Endothelial cell of umbilical vein (primary cell): ENCODE measurements around the gene TAPBP. TPM values are rescaled to one million over a fixed set of nuclear protein-coding genes. Genes with fewer than 3 reads are reported as not detected.

Source experiments
- BruUV-seq: library from RNA; stranded (reverse); fragments of 400-500 nt; replicated peaks from 2 replicates; lab custom pipeline; 2021; lab: Mats Ljungman, UMichigan
- CTCF ChIA-PET: fragments of 300-600, 350-600 bp; sonication (Branson Sonifier 250); formaldehyde crosslinking; loops from one replicate; lab custom pipeline; 2021; ENCODE audit warnings: antibody characterized with exemption, inconsistent platforms; lab: Charles Lee
- POLR2A ChIA-PET: fragments of 300-600, 350-600 bp; sonication (Branson Sonifier 250); formaldehyde crosslinking; loops from one replicate; lab custom pipeline; 2021; ENCODE audit warnings: antibody characterized with exemption, inconsistent platforms; lab: Charles Lee
- DNase-seq: peaks from one replicate; pipeline ENCODE4 v3.0.0-alpha.2; 2011; ENCODE audit warnings: low read depth, low spot score
- FAIRE-seq: peaks from 2 replicates; lab custom pipeline; 2011; peaks lifted over from hg19 to GRCh38; lab: Jason Lieb, UNC
- H2AFZ ChIP-seq: 2 replicates; pipeline ENCODE4 v1.6.0; 2012; ENCODE audit warnings: low read depth, low read length, control low read depth, inconsistent platforms
- H3K27ac ChIP-seq: 2 replicates; pipeline ENCODE4 v1.5.1; 2011; ENCODE audit warnings: low read depth, mild to moderate bottlenecking, control low read depth, low read length, moderate library complexity; ENCODE audit not compliant: insufficient read depth
- H3K27me3 ChIP-seq, 2 experiments: 2 replicates each; pipeline versions ENCODE4 v1.6.0 to v1.6.1; 2011; ENCODE audit warnings: low read length in 2 of 2, mixed read lengths in 1 of 2; ENCODE audit not compliant: control insufficient read depth in 2 of 2, insufficient read depth in 2 of 2
- H3K36me3 ChIP-seq, 2 experiments: 2 replicates in 1 of 2; 3 replicates in 1 of 2; pipeline ENCODE4 v1.5.1; 2011; ENCODE audit warnings: low read length in 2 of 2, mild to moderate bottlenecking in 1 of 2, moderate library complexity in 1 of 2; ENCODE audit not compliant: control insufficient read depth in 2 of 2, insufficient read depth in 2 of 2; ENCODE audit errors: extremely low read depth in 1 of 2
- H3K4me1 ChIP-seq: 3 replicates; pipeline ENCODE4 v1.5.1; 2011; ENCODE audit warnings: mild to moderate bottlenecking, low read length; ENCODE audit not compliant: control insufficient read depth, insufficient read depth; ENCODE audit errors: extremely low read depth
- H3K4me2 ChIP-seq: 2 replicates; pipeline ENCODE4 v1.6.1; 2011; ENCODE audit warnings: low read length, control low read depth, mixed read lengths; ENCODE audit not compliant: insufficient read depth
- H3K4me3 ChIP-seq, 3 experiments: fragments of 200-600 bp in 1 of 3; sonication (generic), shearing (Covaris generic) in 1 of 3; replicated peaks in 1 of 3; 2 replicates each; pipeline ENCODE4 v1.5.1; 2011 to 2016; ENCODE audit warnings: control low read depth in 3 of 3, low read length in 3 of 3, mild to moderate bottlenecking in 2 of 3, inconsistent platforms in 1 of 3, low read depth in 1 of 3, moderate library complexity in 1 of 3; ENCODE audit not compliant: insufficient read depth in 1 of 3
- H3K79me2 ChIP-seq: 2 replicates; pipeline ENCODE4 v1.6.0; 2012; ENCODE audit warnings: low read length, inconsistent platforms; ENCODE audit not compliant: control insufficient read depth, insufficient read depth
- H3K9ac ChIP-seq: replicated peaks from 2 replicates; pipeline ENCODE3; 2011; ENCODE audit warnings: low read length, control low read depth; ENCODE audit not compliant: insufficient read depth; ENCODE audit errors: extremely low read depth
- H3K9me1 ChIP-seq: replicated peaks from 3 replicates; pipeline ENCODE4 v1.6.0; 2011; ENCODE audit warnings: mild to moderate bottlenecking, low read length; ENCODE audit not compliant: control insufficient read depth, insufficient read depth; ENCODE audit errors: extremely low read depth
- H3K9me3 ChIP-seq: replicated peaks from 2 replicates; pipeline ENCODE4 v1.5.1; 2012; ENCODE audit warnings: low read length, inconsistent platforms; ENCODE audit not compliant: control insufficient read depth, insufficient read depth
- H4K20me1 ChIP-seq: replicated peaks from 2 replicates; pipeline ENCODE3; 2011; ENCODE audit warnings: mild to moderate bottlenecking, low read length; ENCODE audit not compliant: control insufficient read depth, insufficient read depth; ENCODE audit errors: extremely low read depth
- CTCF ChIP-seq, 2 donors: IDR thresholded peaks; 1 replicate in 1 of 2; 2 replicates in 1 of 2; pipeline ENCODE4 v1.5.1; 2011; ENCODE audit warnings: low read length in 2 of 2, mild to moderate bottlenecking in 2 of 2, moderate library complexity in 2 of 2, control low read depth in 1 of 2, inconsistent platforms in 1 of 2, low read depth in 1 of 2; ENCODE audit not compliant: insufficient read depth in 1 of 2; ENCODE audit errors: extremely low read depth in 1 of 2
- EZH2 ChIP-seq: IDR thresholded peaks from 2 replicates; pipeline ENCODE4 v1.6.1; 2012; ENCODE audit warnings: borderline replicate concordance, low read depth, mild to moderate bottlenecking, moderate library complexity, low read length, inconsistent platforms; ENCODE audit not compliant: severe bottlenecking
- FOS ChIP-seq: IDR thresholded peaks from 2 replicates; pipeline ENCODE4 v1.6.1; 2011; ENCODE audit warnings: mild to moderate bottlenecking, low read length, moderate library complexity, borderline replicate concordance; ENCODE audit not compliant: insufficient read depth
- GATA2 ChIP-seq: IDR thresholded peaks from 2 replicates; pipeline ENCODE4 v1.7.0; 2011; ENCODE audit warnings: low read depth, mild to moderate bottlenecking, moderate library complexity, mixed read lengths, low read length; ENCODE audit not compliant: insufficient read length, insufficient read depth
- JUN ChIP-seq: IDR thresholded peaks from 2 replicates; pipeline ENCODE4 v1.6.1; 2011; ENCODE audit warnings: borderline replicate concordance, low read depth; ENCODE audit not compliant: insufficient read length, insufficient read depth
- MYC ChIP-seq: IDR thresholded peaks from one replicate; pipeline ENCODE4 v1.6.1; 2011; ENCODE audit warnings: mild to moderate bottlenecking, low read depth, low read length
- POLR2A ChIP-seq: IDR thresholded peaks from 2 replicates; pipeline ENCODE4 v1.6.1; 2012; ENCODE audit warnings: low read depth, mild to moderate bottlenecking, control low read depth, low read length
- POLR2AphosphoS5 ChIP-seq: IDR thresholded peaks from 2 replicates; pipeline ENCODE4 v1.6.1; 2012; ENCODE audit warnings: low read depth, mild to moderate bottlenecking, control low read depth, low read length, moderate library complexity; ENCODE audit not compliant: insufficient read depth
- dilution Hi-C: fragments of 300-500 bp; cut with MboI; formaldehyde crosslinking; loops from one replicate; pipeline ENCODE4 v1.15.0; 2019; ENCODE audit warnings: low sequenced_read_pairs; ENCODE audit not compliant: extremely low pct_ligation_motif_present
- intact Hi-C: fragments of 100-400 bp; cut with micrococcal nuclease; formaldehyde crosslinking; loops from one replicate; pipeline ENCODE4 v1.10.0; 2022
- polyA plus RNA-seq, 4 experiments: library from polyadenylated mRNA; depleted of rRNA in 3 of 4; stranded (reverse) in 3 of 4; unstranded in 1 of 4; fragments of >200 nt; gene quantifications; 2 replicates each; pipeline versions ENCODE4 v1.2.1 to v1.2.3, GENCODE V29; 2011 to 2012; ENCODE audit warnings: missing spikeins in 1 of 4
- total RNA-seq: library from RNA; stranded (reverse); gene quantifications from 2 replicates; pipeline ENCODE4 v1.2.3, GENCODE V29; 2021
- TF ChIP-seq, protein P1 (sequence below): IDR thresholded peaks from 2 replicates; pipeline ENCODE4 v1.6.1; 2011; ENCODE audit not compliant: insufficient read depth, insufficient read length

The TAPBP gene
- total and polyA plus RNA-seq, 2 donors (not counting 3 experiments of a cell fraction or from before 2014, with no cell fraction given) = 69.6 to 98.0 TPM

- Histone ChIP-seq H4K20me1 (no peaks in the 10 kb centered on the region), H3K4me3 (no peak overlapping the region), H3K27me3 (no peaks in the 10 kb centered on the region), H3K9ac (no peak overlapping the region), H3K27ac (no peak overlapping the region), H3K9me1 (no peaks in the 10 kb centered on the region), H3K4me2 (peak overlapping the region; percentile 65), H3K9me3 (no peaks in the 10 kb centered on the region), H3K36me3 (peaks cover 4 to 18% of the 10 kb centered on the region in 2 experiments), H3K4me1 (peaks cover 38% of the 10 kb centered on the region), H2AFZ (no peak overlapping the region), H3K79me2 (peaks cover 31% of the 10 kb centered on the region)
- POLR2A ChIA-PET = interaction anchor here (1.2 kb wide), 1 partner anchor 52 kb away, joined by 6 read pairs; the partner anchor contains the start of genes RPS18 and VPS52
- DNase-seq = no peak
- intact Hi-C loops = no loop called here
- BruUV-seq = no TSS peak
- CTCF ChIA-PET = interaction anchor here (1.1 to 1.5 kb wide), 3 partner anchors 9 to 25 kb away, joined by 3 to 4 read pairs (median 3); no protein-coding TSS in a partner anchor
- FAIRE-seq = no peak
- TF ChIP-seq GATA2 = no peak
- TF ChIP-seq CTCF (IDR thresholded peaks at IDR 0.05; ENCODE audit: extremely low read depth in 1 of 2, insufficient read depth in 1 of 2, low read depth in 1 of 2, low read length in 2 of 2) = no peak
- no peak for TF ChIP-seq POLR2AphosphoS5
- TF ChIP-seq MYC = no peak
- TF ChIP-seq EZH2 = no peak
- no peak for TF ChIP-seq JUN
- TF ChIP-seq POLR2A = no peak
- no peak for TF ChIP-seq FOS
- TF ChIP-seq, protein P1, sequence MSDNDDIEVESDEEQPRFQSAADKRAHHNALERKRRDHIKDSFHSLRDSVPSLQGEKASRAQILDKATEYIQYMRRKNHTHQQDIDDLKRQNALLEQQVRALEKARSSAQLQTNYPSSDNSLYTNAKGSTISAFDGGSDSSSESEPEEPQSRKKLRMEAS = no peak
- dilution Hi-C loops = no loop called here
Observed at GRCh38 chr6:33324125-33324524, 10.2 kb upstream of the TAPBP start.
